Cardiac septum (tissue), 1 donor: ENCODE data around the gene CFAP54. TPM values are rescaled to one million over a fixed set of nuclear protein-coding genes. Genes with fewer than 3 reads are reported as not detected.
"Not testable (repeated sequence)": the region's sequence is repeated elsewhere in the genome, so short reads cannot be mapped to it uniquely, and the experiment has no call there.

ENCODE experiments used
- DNase-seq: peaks from one replicate; pipeline ENCODE4 v3.0.0-alpha.2; 2020; ENCODE audit warnings: low spot score
- intact Hi-C: fragments of 100-400 bp; cut with DNase I; formaldehyde crosslinking; loops from one replicate; pipeline ENCODE4 v1.14.0; 2022
- total RNA-seq: library from RNA; stranded (reverse); fragmentation: NEBNext Ultra II Directional; extraction: Animal tissue kit (Norgen Biotek cat#: 25700); gene quantifications from one replicate; pipeline ENCODE4 v1.2.1, GENCODE V29; 2021
- donor health status: DM: no; HTN: no; CAD: no.

Gene CFAP54
- total RNA-seq, 1 donor from 2014 or later, result 0.48 TPM

DNA sequence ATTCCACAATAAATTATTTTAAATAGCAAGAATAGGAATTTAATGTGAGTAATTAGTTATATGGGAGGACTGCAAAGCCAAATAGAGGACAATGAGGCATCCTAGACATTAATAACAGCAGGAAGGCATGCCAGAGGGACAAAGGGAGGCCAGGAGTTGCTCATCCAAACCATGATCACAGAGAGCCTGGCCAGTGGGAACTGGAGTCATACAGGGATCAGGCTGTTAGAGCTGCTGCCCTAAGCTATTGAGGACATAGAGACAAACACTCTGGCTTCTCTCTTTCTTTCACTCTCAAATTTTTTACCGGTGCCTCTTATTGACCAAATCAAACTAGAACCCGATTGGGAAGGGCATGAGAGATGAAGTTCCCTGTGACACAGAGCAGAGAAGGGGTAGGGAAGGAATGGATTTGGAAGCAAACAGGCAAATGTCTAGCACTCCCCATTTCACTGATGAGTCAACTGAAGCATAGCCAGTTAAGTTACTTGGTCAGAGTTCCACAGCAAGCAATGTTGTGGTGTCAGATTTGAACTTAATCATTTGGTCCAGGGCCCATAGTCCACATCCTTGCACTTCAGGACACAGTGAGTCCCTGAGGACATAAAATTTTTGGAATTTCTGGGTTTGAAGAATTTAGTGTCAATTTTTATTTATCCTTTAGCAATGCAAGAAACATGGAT lies 17.9 kb upstream of the CFAP54 start:
- intact Hi-C loops, result no loop called here
- no peak for DNase-seq

DNA sequence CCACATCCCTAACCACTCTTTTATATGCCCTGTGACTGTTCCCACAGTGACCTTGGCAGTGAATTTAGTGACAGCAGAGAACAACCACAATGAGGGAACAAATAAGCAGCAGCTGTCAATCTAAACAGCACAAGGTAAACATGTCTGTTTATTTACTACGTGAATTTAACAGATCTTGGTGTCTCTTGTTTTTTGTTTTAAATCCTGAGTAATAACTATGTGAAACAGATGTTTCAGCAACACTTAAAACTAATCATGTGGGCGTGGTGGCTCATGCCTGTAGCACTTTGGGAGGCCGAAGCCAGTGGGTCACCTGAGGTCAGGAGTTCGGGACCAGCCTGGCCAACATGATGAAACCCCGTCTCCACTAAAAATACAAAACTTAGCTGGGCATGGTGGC lies 17.0 kb upstream of the CFAP54 start:
- intact Hi-C loops, result no loop called here

DNA sequence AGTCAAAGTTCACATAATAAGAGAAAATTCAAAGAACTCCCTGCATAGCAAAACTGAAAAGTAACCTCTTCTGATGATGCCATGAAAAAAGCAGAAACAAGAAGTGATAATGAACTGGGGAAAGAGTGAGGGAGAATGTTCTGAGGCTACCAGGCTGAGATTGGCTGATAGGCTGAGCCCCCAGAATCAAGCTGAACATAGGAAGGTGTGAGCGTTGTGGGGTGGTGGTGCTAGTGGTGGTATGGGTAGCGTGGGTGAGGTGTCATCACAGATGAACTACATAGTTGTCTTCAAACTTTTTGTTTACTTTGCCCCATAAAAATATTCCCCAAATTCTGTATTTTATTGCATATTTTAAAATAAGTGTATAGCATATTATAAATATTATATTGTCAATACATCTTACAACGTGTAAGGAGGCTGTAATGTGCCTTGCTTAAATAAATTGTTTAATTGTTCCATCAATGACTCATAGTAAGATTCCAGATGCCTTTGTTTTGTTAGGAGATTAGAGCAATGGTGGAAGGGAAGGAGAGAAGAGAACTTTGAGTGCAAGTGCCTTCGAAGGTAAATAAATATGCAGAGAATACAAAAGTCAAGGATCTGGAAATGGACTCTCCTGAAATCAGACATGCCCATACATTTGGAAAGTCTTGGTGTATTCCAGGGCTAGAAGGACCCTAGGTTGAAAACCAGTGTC lies 15.8 kb upstream of the CFAP54 start:
- intact Hi-C loops, result no loop called here
- no peak for DNase-seq

More for the DNA sequence above, 17.0 kb upstream of the CFAP54 start:
- DNase-seq, result no peak

DNA sequence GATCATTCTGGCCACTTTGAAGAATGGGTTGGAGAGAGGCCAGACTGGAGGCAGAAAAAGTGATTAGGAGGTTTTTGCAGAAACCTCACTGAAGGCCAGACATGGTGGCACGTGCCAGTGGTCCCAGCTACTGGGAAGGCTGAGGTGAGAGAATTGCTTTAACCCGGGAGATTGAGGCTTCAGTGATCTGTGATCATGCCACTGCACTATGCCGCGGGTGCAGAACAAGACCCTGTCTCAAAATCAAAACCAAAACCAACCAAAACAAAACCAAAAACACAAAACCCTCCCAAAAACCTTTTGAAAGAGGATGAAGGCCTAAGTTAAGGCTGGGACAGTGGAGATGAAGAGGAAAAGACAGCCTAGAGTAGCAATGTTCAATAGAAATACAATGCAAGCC lies 15.2 kb upstream of the CFAP54 start:
- intact Hi-C loops, result no loop called here

GRCh38 chr12:96478011-96478410 lies 11.4 kb upstream of the CFAP54 start:
- DNase-seq, result no peak
- intact Hi-C loops, result no loop called here

More for the DNA sequence above, 15.2 kb upstream of the CFAP54 start:
- no peak for DNase-seq

DNA sequence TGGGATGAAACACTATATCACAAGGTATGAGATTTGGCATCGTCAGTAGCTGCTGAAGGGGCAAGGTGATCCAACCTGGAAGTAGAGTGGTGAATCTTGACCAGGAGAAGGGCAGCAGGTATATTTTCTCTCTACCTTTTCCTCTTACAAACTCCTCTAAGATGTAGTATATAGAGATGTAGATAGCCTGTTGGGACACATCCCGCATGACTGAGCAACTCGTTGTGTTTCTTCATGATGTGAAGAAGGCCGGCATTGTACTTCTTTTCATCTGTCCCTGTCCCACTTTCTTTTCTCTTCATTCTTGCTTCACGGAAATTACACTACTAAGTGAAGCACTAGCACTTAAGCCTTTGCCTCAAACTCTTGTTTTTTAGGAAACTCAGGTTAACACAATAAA lies 7.3 kb upstream of the CFAP54 start:
- intact Hi-C loops, result no loop called here
- DNase-seq, result no peak

DNA sequence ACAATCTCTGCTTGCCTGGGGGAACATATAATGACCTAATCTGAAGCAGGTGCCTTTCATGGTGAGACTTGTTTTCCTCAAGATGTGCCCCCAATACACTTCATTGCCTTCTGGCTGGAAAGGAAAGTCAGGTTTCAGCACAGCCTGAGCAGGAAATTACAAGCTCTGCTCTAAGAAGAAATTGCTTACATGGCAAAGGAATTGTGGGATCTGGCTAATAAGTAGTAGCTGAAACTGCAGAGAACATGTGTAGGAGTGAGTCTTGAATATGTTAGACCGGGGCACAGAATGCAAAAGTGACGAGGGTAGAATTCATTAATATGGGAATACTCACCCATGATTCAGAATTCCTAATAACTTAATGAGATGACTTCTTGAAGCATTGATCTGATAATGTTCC lies 6.3 kb upstream of the CFAP54 start:
- no peak for DNase-seq
- intact Hi-C loops, result no loop called here

DNA sequence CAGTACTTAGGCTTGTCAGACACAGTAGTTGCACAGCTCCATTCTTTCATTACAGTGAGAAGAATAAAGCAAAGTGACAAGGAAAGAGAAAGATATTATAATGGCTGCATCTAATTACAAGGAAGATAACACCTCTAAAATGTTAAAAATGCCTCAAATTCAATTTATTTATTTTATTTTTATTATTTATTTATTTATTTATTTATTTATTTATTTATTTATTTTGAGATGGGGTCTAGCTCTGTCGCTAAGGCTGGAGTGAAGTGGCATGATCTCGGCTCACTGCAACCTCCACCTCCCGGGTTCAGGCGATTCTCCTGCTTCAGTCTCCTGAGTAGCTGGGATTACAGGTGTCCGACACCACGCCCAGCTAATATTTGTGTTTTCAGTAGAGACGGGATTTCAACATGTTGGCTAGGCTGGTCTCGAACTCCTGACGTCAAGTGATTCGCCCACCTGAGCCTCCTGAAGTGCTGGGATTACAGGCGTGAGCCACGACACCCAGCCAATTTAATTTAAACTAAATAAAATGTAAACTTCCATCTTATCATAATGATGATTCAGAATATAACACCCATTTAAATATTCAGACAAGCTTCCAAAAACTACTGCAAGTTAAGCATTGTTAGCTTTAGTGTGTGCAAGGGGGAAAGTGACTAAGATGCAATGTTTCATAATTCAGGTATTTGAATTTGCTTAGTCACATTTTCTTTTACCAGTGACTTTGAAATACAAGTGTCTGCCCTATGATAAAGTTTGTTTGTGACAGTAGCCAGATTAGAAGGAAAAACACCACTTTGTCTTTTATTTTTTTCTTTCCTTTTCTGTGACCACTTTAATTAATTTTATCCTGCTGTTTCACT lies 2.4 kb upstream of the CFAP54 start:
- intact Hi-C loops, result no loop called here
- DNase-seq, result no peak

DNA sequence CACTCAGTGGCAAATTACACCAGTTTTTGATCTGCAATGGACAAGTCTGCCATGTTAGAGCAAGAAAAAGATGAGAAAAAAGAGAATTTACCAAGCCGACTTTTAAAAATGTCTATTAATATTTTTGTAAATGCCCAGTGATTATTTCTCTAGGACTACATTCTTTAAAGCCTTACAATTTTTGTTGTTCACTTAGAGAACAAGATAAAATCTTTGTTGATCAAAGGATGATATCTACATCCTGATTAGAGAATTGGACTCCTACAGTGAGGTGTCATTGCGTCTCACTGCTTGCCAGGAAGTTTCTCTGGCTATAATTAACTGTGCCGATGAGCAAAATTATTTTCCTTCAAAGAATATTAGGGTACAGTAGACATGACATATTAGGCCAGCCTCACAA lies 1.7 kb upstream of the CFAP54 start:
- no peak for DNase-seq
- intact Hi-C loops, result no loop called here

DNA sequence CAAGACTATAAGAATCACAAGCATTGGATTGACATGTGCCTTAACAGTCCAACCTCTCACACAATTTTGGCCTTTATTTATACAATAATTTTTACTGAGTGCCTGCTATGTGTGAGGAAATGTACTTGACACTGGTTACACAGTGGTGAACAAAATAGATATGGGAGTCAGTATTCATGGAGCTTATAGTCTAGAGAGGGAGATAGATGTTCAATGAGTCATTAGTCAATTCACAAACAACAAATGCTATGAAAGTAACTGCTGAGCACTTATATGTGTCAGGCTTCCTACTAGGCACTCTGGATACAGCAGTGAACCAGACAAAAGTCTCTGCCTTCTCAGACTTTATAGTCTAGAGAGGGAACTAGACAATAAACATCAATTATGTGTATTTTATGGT lies 3.7 kb downstream of the CFAP54 start:
- intact Hi-C loops, result loop anchor here (5.0 kb wide), 1 partner anchor 91 kb away; the partner anchor contains the start of gene CDK17
- DNase-seq, result no peak

DNA sequence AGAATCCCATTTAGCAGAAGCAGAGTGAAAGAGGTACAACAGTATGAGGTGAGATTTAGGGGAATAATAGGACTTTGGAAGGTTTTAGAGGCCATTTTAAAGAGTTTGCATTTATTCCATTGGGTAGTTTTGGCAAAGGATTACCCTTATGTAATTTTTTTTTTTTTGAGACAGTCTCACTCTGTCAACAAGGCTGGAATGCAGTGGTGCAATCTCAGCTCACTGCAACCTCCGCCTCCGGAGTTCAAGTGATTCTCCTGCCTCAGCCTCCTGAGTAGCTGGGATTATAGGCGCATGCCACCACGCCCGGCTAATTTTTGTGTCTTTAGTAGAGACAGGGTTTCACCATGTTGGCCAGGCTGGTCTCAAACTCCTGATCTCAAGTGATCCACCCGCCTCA lies 4.8 kb downstream of the CFAP54 start:
- not testable (repeated sequence) for DNase-seq
- intact Hi-C loops, result loop anchor here (5.0 kb wide), 1 partner anchor 92 kb away; the partner anchor contains the start of gene CDK17

DNA sequence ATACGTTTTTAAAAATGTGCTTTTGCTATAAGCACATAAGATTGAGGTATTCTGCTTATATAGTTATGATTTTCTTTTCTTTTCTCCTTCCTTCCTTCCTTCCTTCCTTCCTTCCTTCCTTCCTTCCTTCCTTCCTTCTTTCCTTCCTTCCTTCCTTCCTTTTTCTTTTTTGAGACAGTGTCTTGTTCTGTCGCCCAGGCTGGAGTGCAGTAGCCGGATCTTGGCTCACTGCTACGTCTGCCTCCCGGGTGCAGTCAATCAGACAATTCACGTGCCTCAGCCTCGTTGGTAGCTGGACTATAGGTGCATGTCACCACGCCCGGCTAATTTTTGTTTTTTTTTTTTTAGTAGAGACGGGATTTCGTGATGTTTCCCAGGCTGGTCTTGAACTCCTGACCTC lies 5.8 kb downstream of the CFAP54 start:
- intact Hi-C loops, result no loop called here
- no peak for DNase-seq

- intact Hi-C loops, result no loop called here
- no peak for DNase-seq
Observed at GRCh38 chr12:96495841-96496545, 6.6 kb downstream of the CFAP54 start.

DNA sequence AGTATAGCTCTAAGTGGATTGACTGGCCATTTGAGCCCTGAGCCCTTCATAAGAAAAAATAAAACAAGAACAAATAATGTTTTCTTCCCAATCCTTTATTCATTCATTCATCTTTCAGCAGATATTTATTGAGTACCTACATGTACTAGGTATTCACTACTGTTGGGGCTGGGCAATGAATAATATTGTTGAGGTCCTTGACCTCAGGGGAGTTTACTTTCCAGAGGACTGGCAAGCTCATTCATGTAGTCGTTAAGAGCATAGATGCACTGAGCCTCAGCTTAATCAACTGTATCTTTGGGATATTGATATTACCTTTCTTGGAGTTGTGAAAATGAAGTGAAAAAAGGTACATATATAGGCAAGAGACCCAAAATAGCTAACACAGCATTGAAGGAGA lies 7.6 kb downstream of the CFAP54 start:
- intact Hi-C loops, result no loop called here
- DNase-seq, result no peak

GRCh38 chr12:96497855-96498254 lies 8.5 kb downstream of the CFAP54 start:
- DNase-seq, result no peak
- intact Hi-C loops, result no loop called here

GRCh38 chr12:96500693-96501092 lies 11.3 kb downstream of the CFAP54 start:
- intact Hi-C loops, result loop anchor here (5.0 kb wide), 1 partner anchor 53 kb away; no protein-coding TSS in a partner anchor
- DNase-seq, result no peak

GRCh38 chr12:96501133-96501761 lies 11.9 kb downstream of the CFAP54 start:
- DNase-seq, result peak; percentile 86
- intact Hi-C loops, result loop anchor here (5.0 kb wide), 1 partner anchor 54 kb away; no protein-coding TSS in a partner anchor

DNA sequence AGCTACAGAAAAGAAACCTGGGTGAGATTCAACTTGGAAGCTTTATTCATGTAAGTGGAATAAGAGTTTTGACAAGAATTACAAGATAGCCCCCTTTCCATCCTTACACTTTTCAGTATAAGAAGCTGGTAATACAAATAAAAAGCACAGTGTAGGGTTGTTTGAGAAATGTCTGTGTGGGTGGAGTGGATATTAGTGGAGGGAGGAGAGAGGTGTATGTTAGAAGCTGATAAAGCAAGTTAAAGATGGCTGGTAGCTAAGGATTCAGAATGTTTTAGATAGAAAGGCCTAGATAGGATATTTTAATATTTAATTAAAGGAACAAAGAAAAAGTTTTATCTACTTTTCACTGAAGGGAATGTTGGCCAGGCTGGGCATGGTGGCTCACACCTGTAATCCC lies 12.5 kb downstream of the CFAP54 start:
- intact Hi-C loops, result loop anchor here (5.0 kb wide), 1 partner anchor 55 kb away; no protein-coding TSS in a partner anchor
- no peak for DNase-seq

DNA sequence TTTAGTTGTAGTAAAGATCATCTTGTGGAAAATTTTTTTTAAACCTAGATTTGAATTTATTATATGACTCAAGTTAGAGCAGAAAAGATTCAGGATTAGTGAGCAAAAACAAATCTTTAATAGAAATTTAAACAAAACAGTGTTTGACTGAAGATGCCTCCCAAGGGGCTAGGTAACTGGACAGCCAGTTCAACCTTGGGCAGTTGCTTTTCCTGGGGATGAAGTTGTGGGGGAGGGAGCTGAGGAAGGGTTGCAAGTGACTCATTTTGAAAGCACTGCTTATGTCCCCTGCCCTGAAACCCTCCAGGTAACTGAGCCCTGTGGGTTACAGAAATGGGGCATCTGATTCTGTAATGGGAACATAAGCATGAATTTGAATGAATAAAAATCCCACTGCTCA lies 13.1 kb downstream of the CFAP54 start:
- intact Hi-C loops, result loop anchor here (5.0 kb wide), 1 partner anchor 55 kb away; no protein-coding TSS in a partner anchor

More for the DNA sequence above, 13.1 kb downstream of the CFAP54 start:
- DNase-seq, result no peak
